ENCODE measurements around the gene TTPAL.

The TTPAL gene

GRCh38 chr20:44475694-44476560, at the start of gene TTPAL:
TTPAL (plus strand) TSS chr20:44475874; CDS start chr20:44480000, 4,126 bp downstream.
- DNase-seq: peak; percentile 90

- no peak for DNase-seq
Measured at GRCh38 chr20:44425923-44426322, 49.8 kb upstream of the TTPAL start.

GRCh38 chr20:44426879-44427790, 48.5 kb upstream of the TTPAL start:
- DNase-seq: no peak

GRCh38 chr20:44427804-44428173, 47.9 kb upstream of the TTPAL start:
- no peak for DNase-seq

GRCh38 chr20:44428174-44429016, 47.3 kb upstream of the TTPAL start:
- no peak for DNase-seq

GRCh38 chr20:44429017-44429339, 46.7 kb upstream of the TTPAL start:
- no peak for DNase-seq

- DNase-seq: no peak
Measured at GRCh38 chr20:44429419-44430269, 46.0 kb upstream of the TTPAL start.

GRCh38 chr20:44430270-44431065, 45.2 kb upstream of the TTPAL start:
- DNase-seq: no peak

- DNase-seq: no peak
Measured at GRCh38 chr20:44431118-44431501, 44.6 kb upstream of the TTPAL start.

GRCh38 chr20:44431502-44432234, 44.0 kb upstream of the TTPAL start:
- DNase-seq: no peak

- DNase-seq: no peak
Measured at GRCh38 chr20:44432618-44433577, 42.8 kb upstream of the TTPAL start.

- no peak for DNase-seq
Measured at GRCh38 chr20:44433751-44434538, 41.7 kb upstream of the TTPAL start.

GRCh38 chr20:44435630-44436335, 39.9 kb upstream of the TTPAL start:
- no peak for DNase-seq

- DNase-seq: no peak
Measured at GRCh38 chr20:44436393-44436792, 39.3 kb upstream of the TTPAL start.

GRCh38 chr20:44437497-44437896, 38.2 kb upstream of the TTPAL start:
- DNase-seq: no peak

- no peak for DNase-seq
Measured at GRCh38 chr20:44438782-44439181, 36.9 kb upstream of the TTPAL start.

GRCh38 chr20:44439318-44439717, 36.4 kb upstream of the TTPAL start:
- no peak for DNase-seq

All from CD4-positive, alpha-beta T cell treated with Interleukin-21 for 1 hour (primary cell).